GM18867 (cell line): ENCODE results near the gene SAP25.
"Not testable (repeated sequence)": the region's sequence is repeated elsewhere in the genome, so short reads cannot be mapped to it uniquely, and the experiment has no call there.

ENCODE experiments used
- ATAC-seq: cut with Tn5 transposase; IDR thresholded peaks from one replicate; pipeline ENCODE4 v1.9.1; 2021; ENCODE audit warnings: mild to moderate bottlenecking, moderate library complexity; ENCODE audit not compliant: unreplicated experiment

The SAP25 gene

DNA sequence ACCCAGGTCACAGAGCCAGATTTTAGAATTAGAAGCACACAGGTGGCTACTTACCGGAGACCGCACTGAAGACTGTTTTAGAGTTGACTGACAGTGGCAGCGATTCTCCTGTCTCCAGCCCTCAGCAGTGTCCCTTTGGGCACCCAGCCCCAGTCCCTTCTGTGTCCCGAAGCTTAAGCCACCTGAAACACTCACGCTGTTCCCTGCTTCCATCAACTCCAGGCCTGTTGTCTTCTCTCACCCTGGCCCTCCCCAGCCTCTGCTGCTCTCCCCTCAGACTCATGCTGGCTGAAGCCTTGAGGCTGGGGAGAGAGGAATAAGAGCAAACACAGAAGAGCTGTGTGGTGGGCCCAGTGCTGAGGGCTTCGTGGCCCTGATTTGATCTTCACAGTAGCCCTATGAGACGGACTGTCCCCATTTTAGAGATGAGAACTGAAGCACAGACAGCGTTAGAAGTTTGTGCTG is 10.6 kb downstream of the SAP25 start:
- no peak for ATAC-seq

DNA sequence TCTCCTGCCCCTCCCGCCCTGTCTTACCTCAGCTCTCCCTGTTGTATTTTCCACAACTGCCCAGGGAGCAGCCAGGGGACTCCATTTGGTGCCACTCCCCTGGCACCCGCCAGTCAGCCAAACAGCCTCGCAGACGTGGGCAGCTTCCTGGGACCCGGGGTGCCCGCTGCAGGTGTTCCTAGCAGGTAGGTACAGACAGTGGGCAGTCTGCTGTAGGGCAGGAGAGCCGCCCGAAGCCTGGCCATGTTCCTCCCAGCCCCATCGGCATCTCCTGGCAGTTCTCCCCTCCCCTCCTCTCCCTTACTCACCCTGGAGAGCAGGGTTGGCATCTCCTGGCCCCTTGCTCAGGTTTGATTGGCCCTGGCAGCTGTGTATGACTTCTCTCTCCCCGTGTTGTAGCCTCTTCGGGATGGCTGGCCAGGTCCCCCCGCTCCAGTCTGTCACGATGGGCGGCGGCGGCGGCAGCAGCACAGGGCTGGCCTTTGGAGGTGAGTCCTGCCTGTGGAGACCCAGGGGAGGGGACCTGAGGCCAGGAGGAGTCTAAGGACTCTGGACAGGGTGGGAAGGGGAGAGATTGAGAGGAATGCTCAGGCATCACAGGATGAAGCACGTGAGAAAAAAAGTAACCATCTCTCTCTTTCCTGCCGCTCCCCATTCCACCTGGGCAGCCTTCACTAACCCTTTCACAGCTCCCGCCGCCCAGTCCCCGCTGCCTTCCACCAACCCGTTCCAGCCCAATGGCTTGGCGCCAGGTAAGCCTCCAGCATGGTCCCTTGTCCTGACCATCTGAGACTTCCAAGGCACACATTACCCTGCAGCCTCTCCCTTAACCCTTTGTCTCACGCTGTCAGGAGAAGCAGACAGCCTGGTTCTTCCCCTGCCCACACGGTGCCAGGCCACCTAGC is 11.3 kb downstream of the SAP25 start:
- ATAC-seq, result no peak

DNA sequence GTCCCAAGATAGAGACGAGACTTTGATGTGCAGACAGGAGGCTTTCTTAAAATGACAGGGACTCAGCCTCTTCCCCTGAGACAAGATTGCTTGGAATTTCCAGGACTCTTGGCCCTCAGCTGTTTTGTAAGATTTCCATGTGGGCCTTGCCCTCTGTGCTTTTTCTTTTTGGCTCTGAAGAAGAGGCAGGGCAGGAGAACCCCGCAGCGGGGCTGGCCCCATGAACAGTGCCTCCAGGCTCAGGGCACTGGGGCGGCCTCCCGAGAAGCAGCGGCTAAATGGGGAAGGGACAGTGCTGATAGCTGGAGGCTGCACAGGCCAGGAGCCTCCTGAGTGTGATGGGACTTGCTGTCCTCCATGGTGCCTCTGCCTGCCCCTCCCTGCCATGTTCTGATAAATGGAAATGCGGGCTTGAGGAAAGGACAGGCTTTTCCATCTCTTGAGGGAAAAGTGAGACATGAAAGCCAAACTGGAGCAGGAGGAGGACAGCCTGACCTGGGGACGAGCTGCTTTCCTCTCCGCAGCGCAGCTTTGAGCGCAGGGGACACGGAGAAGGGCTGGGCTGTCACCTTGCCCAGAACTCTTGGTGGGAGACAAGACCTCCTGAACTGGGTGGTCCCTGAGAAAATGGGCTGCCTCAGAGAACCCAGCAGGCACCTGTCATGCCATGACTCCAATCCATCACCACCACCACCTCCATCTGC is 12.1 kb downstream of the SAP25 start:
- ATAC-seq, result no peak

GRCh38 chr7:100559127-100559526 is 14.6 kb downstream of the SAP25 start:
- ATAC-seq, result no peak

DNA sequence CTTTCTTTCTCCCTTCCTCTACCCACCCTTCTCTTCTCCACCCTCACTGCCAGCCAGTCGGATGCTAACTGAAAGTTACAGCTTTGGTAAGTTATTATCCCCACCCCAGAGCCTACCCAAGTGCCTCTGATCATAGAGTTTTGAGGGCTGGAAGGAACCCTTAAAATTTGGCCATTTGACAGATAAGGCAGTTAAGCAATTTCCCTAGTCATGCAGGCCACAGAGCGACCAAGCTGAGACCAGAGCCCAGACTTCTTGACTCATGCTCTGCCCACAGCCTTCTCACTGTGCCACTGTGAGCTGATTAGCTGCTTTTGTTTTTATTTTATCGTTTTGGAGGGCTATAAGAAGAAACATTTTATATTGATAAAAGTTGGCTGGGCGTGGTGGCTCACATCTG is 17.2 kb downstream of the SAP25 start:
- no peak for ATAC-seq

DNA sequence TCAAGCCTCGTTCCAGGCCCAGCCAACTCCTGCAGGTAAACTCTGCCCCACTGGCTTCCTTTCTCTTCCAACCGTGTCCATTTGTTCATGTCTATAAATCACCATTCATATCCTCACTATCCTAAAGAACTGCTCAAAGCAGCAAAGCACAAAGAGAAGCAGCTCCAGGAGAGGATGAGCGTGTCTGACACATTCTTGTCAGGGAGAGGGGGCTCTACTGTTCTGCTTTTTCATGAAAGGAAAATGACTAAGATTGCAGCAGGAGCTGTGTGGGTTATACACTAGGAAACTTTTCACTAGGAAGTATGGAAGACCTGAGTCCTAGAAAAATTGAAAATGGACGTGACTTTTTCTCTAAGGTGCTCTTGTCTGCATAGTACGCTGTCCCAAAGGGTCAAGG is 18.0 kb downstream of the SAP25 start:
- ATAC-seq, result no peak

- no peak for ATAC-seq
These were observed 20.7 kb downstream of the SAP25 start for GRCh38 chr7:100553032-100553431.

GRCh38 chr7:100552532-100552931 is 21.2 kb downstream of the SAP25 start:
- no peak for ATAC-seq

DNA sequence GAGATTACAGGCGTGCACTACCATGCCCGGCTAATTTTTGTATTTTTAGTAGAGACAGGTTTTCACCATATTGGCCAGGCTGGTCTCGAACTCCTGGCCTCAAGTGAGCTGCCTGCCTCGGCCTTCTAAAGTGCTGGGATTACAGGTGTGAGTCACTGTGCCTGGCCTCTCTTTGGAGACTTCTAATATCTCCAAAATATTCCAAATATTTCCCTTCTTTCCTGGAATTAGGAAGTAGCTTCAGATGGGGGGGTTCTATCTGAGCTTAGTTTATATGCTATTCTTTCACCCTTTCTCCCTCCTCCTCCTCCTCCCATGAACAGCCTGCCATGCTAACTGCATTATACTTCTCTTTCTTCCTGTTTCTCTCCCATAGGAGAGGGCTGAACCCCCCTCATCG is 25.3 kb downstream of the SAP25 start:
- not testable (repeated sequence) for ATAC-seq

DNA sequence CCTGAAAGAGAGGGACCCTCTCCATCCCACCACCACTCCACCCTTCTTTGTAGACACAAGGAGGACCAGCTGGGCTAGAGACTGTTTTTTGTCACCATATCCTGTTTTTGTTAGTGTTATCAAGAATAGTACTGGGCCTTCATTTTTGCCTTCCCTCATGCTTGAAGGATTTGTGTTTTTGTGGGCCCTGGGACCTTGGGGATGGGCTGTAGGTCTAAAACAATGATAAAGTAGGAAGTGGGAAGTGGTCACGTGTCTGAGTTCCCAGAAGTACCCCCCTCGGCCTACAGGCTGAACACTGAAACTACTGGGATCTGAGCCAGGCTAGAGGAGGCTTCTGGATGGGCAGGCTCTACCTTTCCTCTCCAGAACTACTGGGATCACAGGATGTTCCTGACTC is 25.8 kb downstream of the SAP25 start:
- no peak for ATAC-seq

DNA sequence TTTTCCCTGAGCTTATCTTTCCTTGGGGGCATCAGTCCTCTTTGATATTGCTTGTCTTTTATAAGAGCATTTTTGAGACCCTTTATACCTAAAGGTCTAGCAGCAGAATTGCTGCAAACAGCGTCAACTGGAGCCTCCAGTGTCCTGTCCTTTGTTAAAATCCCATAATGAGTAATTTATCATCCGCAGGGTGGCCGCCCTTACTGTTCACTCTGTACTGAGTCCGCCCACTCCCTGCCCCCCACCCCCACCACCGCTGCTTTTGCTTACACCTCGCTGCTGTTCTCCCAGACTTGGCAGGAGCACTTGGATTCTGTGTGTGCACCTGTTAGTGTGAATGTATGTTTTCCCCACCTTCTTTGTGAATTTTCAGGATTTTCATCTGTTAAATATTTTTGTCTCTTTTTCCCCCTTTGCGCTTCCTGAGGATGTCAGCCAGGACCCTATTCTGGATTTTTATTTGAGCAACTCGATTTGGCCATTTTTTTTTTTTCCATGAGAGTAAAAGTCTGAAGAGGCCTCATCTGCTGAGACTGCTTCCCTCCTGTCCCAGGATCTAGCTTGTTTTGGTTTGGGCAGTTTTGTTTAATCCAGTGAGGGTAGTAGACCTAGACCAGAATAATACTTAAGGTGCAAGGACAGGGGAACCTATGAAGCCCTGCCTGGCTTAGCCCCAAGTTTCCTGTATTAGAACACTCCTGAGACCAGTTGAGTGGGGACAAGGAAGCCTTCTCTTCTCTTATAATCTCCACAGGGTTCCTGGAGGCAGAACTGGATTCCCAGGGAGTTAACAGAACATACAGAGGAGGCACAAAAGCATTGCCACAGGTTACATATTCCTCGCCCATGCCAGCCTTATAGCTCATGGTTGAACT is 26.5 kb downstream of the SAP25 start:
- no peak for ATAC-seq

- ATAC-seq, result peak; percentile 57
These were observed 27.4 kb downstream of the SAP25 start for GRCh38 chr7:100546129-100546925.

- ATAC-seq, result peak; percentile 33
These were observed 28.2 kb downstream of the SAP25 start for GRCh38 chr7:100545360-100546128.

GRCh38 chr7:100544967-100545359 is 28.7 kb downstream of the SAP25 start:
- no peak for ATAC-seq

DNA sequence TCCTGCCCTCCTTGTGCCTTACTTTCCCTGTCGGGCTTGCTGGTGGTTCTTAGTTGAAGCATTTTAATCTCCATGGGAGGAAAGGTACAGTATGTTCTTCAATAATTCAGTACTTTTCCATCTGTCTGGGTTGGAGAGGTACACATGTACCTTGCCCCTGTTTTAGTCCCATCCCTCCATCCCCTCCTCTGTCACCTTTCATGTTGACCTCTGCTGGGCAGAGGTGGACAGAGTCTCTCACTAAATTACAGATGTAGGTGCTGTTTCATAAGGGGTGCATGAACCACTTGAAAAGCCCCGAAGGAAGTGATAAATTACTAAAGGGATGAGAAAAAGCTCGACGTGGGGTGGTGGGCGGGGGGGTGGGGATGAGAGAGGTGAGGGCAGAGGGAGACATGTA is 29.3 kb downstream of the SAP25 start:
- ATAC-seq, result no peak

DNA sequence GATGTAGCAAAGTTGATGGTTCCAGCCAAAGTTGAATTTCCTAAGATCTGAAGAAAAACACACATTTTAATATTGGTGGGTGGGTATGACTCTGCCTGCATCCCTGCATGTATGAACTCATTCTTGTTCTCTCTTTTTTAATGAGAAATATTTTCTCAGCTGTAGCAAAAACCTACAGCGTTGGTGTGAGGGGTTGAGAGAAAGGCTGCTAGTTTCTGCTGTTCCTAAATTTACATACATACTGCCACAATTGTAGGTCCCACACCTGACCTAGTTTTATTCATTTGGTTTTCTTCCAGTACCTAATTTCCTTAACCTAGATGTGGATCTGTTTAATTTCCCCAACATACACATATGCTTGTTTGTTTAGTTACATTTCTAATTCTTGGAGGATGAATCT is 30.1 kb downstream of the SAP25 start:
- ATAC-seq, result no peak

GRCh38 chr7:100541309-100541708 is 32.4 kb downstream of the SAP25 start:
- ATAC-seq, result not testable (repeated sequence)

DNA sequence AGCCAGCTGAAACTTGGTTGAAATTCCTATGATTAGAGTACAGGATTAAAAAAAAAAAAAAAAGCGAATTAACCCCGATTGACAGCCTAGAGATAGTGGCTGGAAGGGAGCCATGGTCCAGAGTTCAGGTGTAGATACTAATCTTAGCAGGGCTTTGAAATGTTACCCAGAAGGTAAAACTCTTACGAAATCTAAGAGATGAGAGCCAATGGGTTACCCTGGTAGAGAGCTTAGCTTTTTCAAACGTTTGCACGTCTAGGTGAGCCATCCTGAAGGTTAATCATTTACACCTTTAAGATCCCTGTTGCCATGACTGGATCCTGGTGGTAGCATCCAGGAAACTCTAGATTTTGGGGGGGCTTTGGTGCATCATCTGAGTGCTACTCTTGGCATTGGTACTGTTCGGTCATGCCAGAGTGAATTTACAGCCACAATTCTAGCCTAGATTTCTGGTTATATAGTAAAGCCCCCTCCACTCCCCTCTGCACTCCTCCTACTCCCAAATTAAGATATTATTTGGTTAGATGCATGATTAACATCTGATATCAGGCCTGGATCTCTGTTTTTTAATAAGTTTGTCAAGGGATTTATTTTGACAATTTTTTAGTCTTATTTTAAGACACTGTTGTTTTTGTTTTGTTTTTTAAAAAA is 33.5 kb downstream of the SAP25 start:
- no peak for ATAC-seq

DNA sequence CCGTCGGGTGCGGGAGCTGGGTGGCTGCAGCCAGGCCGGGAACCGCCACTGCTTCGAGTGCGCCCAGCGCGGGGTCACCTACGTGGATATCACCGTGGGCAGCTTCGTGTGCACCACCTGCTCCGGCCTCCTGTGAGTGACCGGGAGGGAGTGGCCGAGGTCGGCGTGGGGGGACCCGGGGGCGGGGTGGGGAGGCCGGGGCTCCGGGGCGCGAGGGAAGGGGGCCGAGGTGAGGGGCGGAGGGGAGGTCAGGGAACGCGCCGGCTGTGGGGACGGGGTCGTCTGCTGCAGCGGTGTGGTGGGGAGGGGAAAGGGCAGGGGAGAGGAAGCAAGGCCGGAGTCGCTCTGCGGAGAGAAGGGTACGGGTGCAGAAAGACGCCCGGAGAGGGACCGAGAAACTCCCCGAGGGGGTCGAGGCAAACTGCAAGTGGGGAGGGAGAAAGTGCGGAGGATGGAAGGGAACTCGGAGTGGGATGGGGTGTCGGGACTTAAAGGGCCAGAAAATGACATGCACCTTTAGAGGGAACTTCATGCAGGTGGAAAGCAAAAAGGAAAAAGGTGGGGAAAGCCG is 34.2 kb downstream of the SAP25 start:
- ATAC-seq, result no peak
